CD4-positive, alpha-beta T cell treated with Interleukin-21 for 1 hour (primary cell): ENCODE data around the gene RFX7.
"Not testable (repeated sequence)": the region's sequence is repeated elsewhere in the genome, so short reads cannot be mapped to it uniquely, and the experiment has no call there.

Experiments used
- DNase-seq: peaks from one replicate; pipeline ENCODE4 v3.0.0-alpha.2; 2020

The RFX7 gene

GRCh38 chr15:56243163-56244037 is at the start of gene RFX7:
RFX7 (minus strand) TSS chr15:56243879; CDS start chr15:56243285, 594 bp downstream.
- DNase-seq = peak; percentile 81

GRCh38 chr15:56292546-56293316 is 49.1 kb upstream of the RFX7 start:
- no peak for DNase-seq

- no peak for DNase-seq
These were observed 48.1 kb upstream of the RFX7 start for GRCh38 chr15:56291741-56292140.

GRCh38 chr15:56286213-56286612 is 42.5 kb upstream of the RFX7 start:
- DNase-seq = no peak

- no peak for DNase-seq
These were observed 37.5 kb upstream of the RFX7 start for GRCh38 chr15:56281145-56281544.

- DNase-seq = no peak
These were observed 30.0 kb upstream of the RFX7 start for GRCh38 chr15:56273724-56274123.

- DNase-seq = no peak
These were observed 28.8 kb upstream of the RFX7 start for GRCh38 chr15:56272454-56272853.

GRCh38 chr15:56266465-56266864 is 22.8 kb upstream of the RFX7 start:
- not testable (repeated sequence) for DNase-seq

GRCh38 chr15:56261854-56262509 is 18.3 kb upstream of the RFX7 start:
- no peak for DNase-seq

- DNase-seq = not testable (repeated sequence)
These were observed 13.6 kb upstream of the RFX7 start for GRCh38 chr15:56257306-56257705.

- no peak for DNase-seq
These were observed 10.6 kb upstream of the RFX7 start for GRCh38 chr15:56254265-56254664.

- no peak for DNase-seq
These were observed 8.7 kb upstream of the RFX7 start for GRCh38 chr15:56252386-56252785.

GRCh38 chr15:56251315-56252095 is 7.8 kb upstream of the RFX7 start:
- DNase-seq = no peak

GRCh38 chr15:56250626-56251025 is 6.9 kb upstream of the RFX7 start:
- no peak for DNase-seq

- no peak for DNase-seq
These were observed 5.4 kb upstream of the RFX7 start for GRCh38 chr15:56249092-56249491.

GRCh38 chr15:56248311-56248992 is 4.8 kb upstream of the RFX7 start:
- DNase-seq = no peak

GRCh38 chr15:56247266-56247665 is 3.6 kb upstream of the RFX7 start:
- DNase-seq = no peak

GRCh38 chr15:56245871-56246814 is 2.5 kb upstream of the RFX7 start:
- peak; percentile 90 for DNase-seq

- peak; percentile 27 for DNase-seq
These were observed 1.3 kb upstream of the RFX7 start for GRCh38 chr15:56244811-56245576.
